ENCODE data around the gene P2RX4. TPM values are rescaled to one million over a fixed set of nuclear protein-coding genes. Genes with fewer than 3 reads are reported as not detected.
"Not testable (repeated sequence)": the region's sequence is repeated elsewhere in the genome, so short reads cannot be mapped to it uniquely, and the experiment has no call there.

P2RX4 gene
- total and polyA plus RNA-seq, 4 donors = 22.3 to 32.0 (median 23.9) TPM

DNA sequence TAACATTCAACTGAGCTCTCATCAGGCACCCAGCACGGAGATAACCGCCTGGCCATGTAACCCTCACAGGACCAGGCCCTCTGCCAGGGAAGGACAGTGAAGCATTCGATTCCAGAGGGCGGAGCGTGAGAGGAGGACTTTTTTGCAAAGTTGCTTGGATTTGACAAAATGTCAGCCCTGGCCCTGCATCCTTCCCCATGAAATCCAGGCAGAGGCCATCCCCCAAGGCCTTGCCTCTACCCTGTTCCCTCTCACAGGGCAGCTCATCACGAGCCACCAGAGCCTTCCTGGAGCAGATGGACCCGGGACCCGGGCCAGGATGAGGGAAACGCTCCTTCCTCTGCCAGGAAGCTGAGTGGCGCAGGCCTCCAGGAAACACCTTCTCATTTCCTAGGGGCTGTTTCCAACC lies 69.6 kb downstream of the P2RX4 start:
- ATAC-seq (ENCODE audit: low FRiP score) (peak; percentile 66), DNase-seq (peak in 1 of 2 donors; percentile 65)
- intact Hi-C loops (cut with DNase I) = no loop called here
- Histone ChIP-seq H3K36me3 (ENCODE audit: control insufficient read depth in 1 of 2, insufficient read depth in 2 of 2, low read length in 1 of 2) (no peaks in the 10 kb centered on the region), H3K27ac (ENCODE audit: low read depth in 1 of 2, low read length in 2 of 2) (no peak overlapping the region), H3K4me1 (ENCODE audit: control insufficient read depth in 1 of 2, insufficient read depth in 2 of 2, low read length in 2 of 2) (no peaks in the 10 kb centered on the region), H3K9me3 (ENCODE audit: control insufficient read depth, low read length) (no peaks in the 10 kb centered on the region), H3K4me3 (ENCODE audit: low read length in 2 of 2) (no peak overlapping the region), H3K27me3 (ENCODE audit: control insufficient read depth in 1 of 2, insufficient read depth in 2 of 2, low read length in 1 of 2) (no peaks in the 10 kb centered on the region)
- WGBS, 2 donors = 33 to 54% methylated on average over 10 of the region's 10 CpGs

DNA sequence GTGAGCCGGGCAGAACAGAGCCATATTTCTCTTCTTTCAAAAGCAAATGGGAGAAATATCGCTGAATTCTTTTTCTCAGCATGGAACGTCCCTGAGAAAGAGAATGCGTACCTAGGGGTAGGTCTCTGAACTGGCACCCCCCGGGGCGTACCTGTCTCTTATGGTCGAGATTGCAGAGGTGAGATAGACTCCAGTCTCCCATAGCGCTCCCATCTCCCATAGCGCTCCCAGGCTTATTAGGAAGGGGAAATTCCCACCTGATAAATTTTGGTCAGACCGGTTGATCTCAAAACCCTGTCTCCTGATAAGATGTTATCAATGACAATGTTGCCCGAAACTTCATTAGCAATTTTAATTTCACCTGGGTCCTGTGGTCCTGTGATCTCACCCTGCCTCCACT lies 70.6 kb downstream of the P2RX4 start:
- H3K27ac ChIP-seq (ENCODE audit: low read depth in 1 of 2, low read length in 2 of 2); H3K9me3 ChIP-seq (ENCODE audit: control insufficient read depth, low read length); H3K36me3 ChIP-seq (ENCODE audit: control insufficient read depth in 1 of 2, insufficient read depth in 2 of 2, low read length in 1 of 2); H3K4me3 ChIP-seq (ENCODE audit: low read length in 2 of 2); intact Hi-C loops (cut with DNase I); H3K4me1 ChIP-seq (ENCODE audit: control insufficient read depth in 1 of 2, insufficient read depth in 2 of 2, low read length in 2 of 2); ATAC-seq (ENCODE audit: low FRiP score); DNase-seq; H3K27me3 ChIP-seq (ENCODE audit: control insufficient read depth in 1 of 2, insufficient read depth in 2 of 2, low read length in 1 of 2): not testable (repeated sequence)
- WGBS, 2 donors = 92 to 93% methylated on average over 10 to 11 of the region's 11 CpGs

DNA sequence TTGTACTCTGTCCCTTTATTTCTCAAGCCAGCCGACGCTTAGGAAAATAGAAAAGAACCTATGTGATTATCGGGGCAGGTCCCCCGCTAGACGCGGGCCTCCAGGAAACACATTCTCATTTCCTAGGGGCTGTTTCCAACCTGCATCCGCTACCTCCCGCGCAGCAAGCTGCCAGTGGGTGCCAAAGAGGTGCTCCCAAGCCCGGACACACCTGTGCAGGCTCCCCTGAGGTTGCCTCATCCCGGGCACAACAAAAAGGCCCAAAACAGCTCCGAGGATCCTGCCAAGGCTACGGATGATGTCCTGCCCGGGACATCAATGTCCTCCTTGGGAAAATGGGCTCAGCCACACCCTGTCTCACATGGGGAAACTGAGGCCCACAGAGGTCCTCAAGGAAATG lies 71.2 kb downstream of the P2RX4 start:
- H3K36me3 ChIP-seq (ENCODE audit: control insufficient read depth in 1 of 2, insufficient read depth in 2 of 2, low read length in 1 of 2); H3K4me1 ChIP-seq (ENCODE audit: control insufficient read depth in 1 of 2, insufficient read depth in 2 of 2, low read length in 2 of 2); H3K27ac ChIP-seq (ENCODE audit: low read depth in 1 of 2, low read length in 2 of 2); H3K4me3 ChIP-seq (ENCODE audit: low read length in 2 of 2); intact Hi-C loops (cut with DNase I); ATAC-seq (ENCODE audit: low FRiP score); H3K27me3 ChIP-seq (ENCODE audit: control insufficient read depth in 1 of 2, insufficient read depth in 2 of 2, low read length in 1 of 2); H3K9me3 ChIP-seq (ENCODE audit: control insufficient read depth, low read length): not testable (repeated sequence)
- peak in 1 of 2 donors; percentile 16 for DNase-seq
- 85 to 90% methylated on average over 14 of the region's 14 CpGs for WGBS, 2 donors

DNA sequence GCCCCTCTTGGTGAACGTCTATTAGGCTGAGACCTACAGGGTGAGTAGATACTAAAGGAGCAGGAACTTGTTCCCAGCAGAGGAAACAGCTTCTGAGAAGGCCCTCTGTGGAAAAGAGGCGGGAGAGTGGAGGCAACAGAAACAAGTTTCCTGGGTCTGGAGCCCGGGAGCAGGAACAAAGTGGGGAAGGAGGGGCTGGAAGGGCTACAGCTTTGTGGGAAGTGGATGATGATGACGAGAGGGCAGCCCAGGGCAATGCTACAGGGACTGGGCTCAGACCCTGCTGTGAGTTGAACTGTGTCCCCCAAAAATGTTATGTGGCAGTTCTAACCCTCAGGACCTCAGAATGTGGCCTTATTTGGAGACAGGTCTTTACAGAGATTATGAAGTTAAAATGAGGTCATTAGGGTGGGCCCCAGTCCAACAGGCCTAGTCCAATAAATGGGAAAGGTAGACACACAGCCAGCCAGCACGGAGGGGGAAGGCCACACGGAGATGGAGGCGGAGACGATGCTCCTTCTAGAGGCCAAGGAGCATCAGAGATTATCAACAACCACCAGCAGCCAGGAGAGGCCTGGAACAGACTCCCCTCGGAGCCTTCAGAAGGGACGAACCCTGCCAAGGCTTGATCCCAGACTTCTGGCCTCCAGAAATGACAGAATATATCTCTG lies 72.3 kb downstream of the P2RX4 start:
- no peak overlapping the region for H3K4me3 ChIP-seq (ENCODE audit: low read length in 2 of 2)
- no peaks in the 10 kb centered on the region for H3K9me3 ChIP-seq (ENCODE audit: control insufficient read depth, low read length)
- H3K36me3 ChIP-seq (ENCODE audit: control insufficient read depth in 1 of 2, insufficient read depth in 2 of 2, low read length in 1 of 2) = no peaks in the 10 kb centered on the region
- WGBS, 2 donors = 15 to 23% methylated on average over 10 of the region's 10 CpGs
- no peaks in the 10 kb centered on the region for H3K27me3 ChIP-seq (ENCODE audit: control insufficient read depth in 1 of 2, insufficient read depth in 2 of 2, low read length in 1 of 2)
- intact Hi-C loops (cut with DNase I) = no loop called here
- H3K27ac ChIP-seq (ENCODE audit: low read depth in 1 of 2, low read length in 2 of 2) = no peak overlapping the region
- DNase-seq (no peak), ATAC-seq (ENCODE audit: low FRiP score) (peak; percentile 44)
- H3K4me1 ChIP-seq (ENCODE audit: control insufficient read depth in 1 of 2, insufficient read depth in 2 of 2, low read length in 2 of 2) = no peaks in the 10 kb centered on the region

DNA sequence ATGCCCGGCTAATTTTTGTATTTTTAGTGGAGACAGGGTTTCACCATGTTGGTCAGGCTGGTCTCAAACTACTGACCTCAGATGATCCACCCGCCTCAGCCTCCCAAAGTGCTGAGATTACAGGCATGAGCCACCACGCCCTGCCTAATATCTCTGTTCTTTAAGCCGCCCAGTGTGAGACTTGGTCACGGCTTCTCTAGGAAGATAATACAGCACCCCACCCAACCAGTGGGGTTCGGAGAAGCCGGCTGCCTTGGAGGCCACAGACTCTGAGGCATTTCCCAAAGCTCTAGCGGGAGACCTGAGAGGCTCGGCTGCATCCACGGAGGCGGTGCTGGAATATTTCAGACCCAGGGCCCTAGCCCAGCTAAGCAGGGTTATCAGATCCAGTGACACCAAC lies 73.0 kb downstream of the P2RX4 start:
- 94 to 95% methylated on average over 11 of the region's 11 CpGs for WGBS, 2 donors
- H3K27ac ChIP-seq (ENCODE audit: low read depth in 1 of 2, low read length in 2 of 2); H3K4me1 ChIP-seq (ENCODE audit: control insufficient read depth in 1 of 2, insufficient read depth in 2 of 2, low read length in 2 of 2): not testable (repeated sequence)

DNA sequence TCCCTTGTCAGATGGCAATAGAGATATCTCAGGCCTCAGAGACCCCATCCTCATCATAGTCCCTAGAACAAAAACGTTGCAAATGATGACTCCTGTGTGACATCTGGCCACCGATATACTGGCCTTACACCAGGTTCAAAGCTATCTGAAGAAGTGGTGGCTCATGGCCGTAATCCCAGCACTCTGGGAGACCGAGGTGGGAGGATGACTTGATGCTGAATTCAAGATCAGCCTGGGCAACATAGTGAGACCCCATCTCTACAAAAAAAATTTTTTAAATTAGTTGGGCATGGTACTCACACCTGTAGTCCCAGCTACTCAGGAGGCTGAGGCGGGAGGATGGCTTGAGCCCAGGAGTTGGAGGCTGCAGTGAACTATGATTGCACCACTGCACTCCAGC lies 73.5 kb downstream of the P2RX4 start:
- no peaks in the 10 kb centered on the region for H3K27me3 ChIP-seq (ENCODE audit: control insufficient read depth in 1 of 2, insufficient read depth in 2 of 2, low read length in 1 of 2)
- ATAC-seq (ENCODE audit: low FRiP score) (no peak), DNase-seq (no peak)
- H3K4me3 ChIP-seq (ENCODE audit: low read length in 2 of 2) = no peak overlapping the region
- H3K27ac ChIP-seq (ENCODE audit: low read depth in 1 of 2, low read length in 2 of 2) = no peak overlapping the region
- H3K4me1 ChIP-seq (ENCODE audit: control insufficient read depth in 1 of 2, insufficient read depth in 2 of 2, low read length in 2 of 2) = no peaks in the 10 kb centered on the region
- no peaks in the 10 kb centered on the region for H3K36me3 ChIP-seq (ENCODE audit: control insufficient read depth in 1 of 2, insufficient read depth in 2 of 2, low read length in 1 of 2)
- intact Hi-C loops (cut with DNase I) = no loop called here
- 90 to 96% methylated on average over 5 of the region's 5 CpGs for WGBS, 2 donors
- H3K9me3 ChIP-seq (ENCODE audit: control insufficient read depth, low read length) = no peaks in the 10 kb centered on the region

More for the DNA sequence above, 73.0 kb downstream of the P2RX4 start:
- intact Hi-C loops (cut with DNase I); DNase-seq; H3K9me3 ChIP-seq (ENCODE audit: control insufficient read depth, low read length); ATAC-seq (ENCODE audit: low FRiP score); H3K27me3 ChIP-seq (ENCODE audit: control insufficient read depth in 1 of 2, insufficient read depth in 2 of 2, low read length in 1 of 2); H3K4me3 ChIP-seq (ENCODE audit: low read length in 2 of 2); H3K36me3 ChIP-seq (ENCODE audit: control insufficient read depth in 1 of 2, insufficient read depth in 2 of 2, low read length in 1 of 2): not testable (repeated sequence)

Other genes with a start within 250 kb of the P2RX4 start
- not detected for gene HNF1A, start 231.6 kb upstream of the P2RX4 start, total RNA-seq
- gene HNF1A, start 231.6 kb upstream of the P2RX4 start, polyA plus RNA-seq = 1 to 10 TPM in 1 of 2 donors, under 1 TPM in 1; 0.18 to 5.4 TPM
- gene C12orf43, start 193.6 kb upstream of the P2RX4 start, total RNA-seq = 10 to 100 TPM; 11.6 to 15.7 TPM
- gene C12orf43, start 193.6 kb upstream of the P2RX4 start, polyA plus RNA-seq = 10 to 100 TPM; 11.3 to 15.4 TPM
- 1 to 10 TPM in 1 of 2 donors, under 1 TPM in 1; 0.96 to 1.7 TPM for gene OASL, start 170.9 kb upstream of the P2RX4 start, total RNA-seq
- gene OASL, start 170.9 kb upstream of the P2RX4 start, polyA plus RNA-seq = 1 to 10 TPM in 1 of 2 donors, under 1 TPM in 1; 0.49 to 3.1 TPM
- gene P2RX7, start 77.3 kb upstream of the P2RX4 start, total RNA-seq = 10 to 100 TPM in 1 of 2 donors, 1 to 10 TPM in 1; 3.9 to 12.8 TPM
- gene P2RX7, start 77.3 kb upstream of the P2RX4 start, polyA plus RNA-seq = 1 to 10 TPM; 2.1 to 4.4 TPM
- gene CAMKK2, start 86.6 kb downstream of the P2RX4 start, total RNA-seq = 10 to 100 TPM; 34.4 to 47.6 TPM
- 10 to 100 TPM; 20.7 to 28.1 TPM for gene CAMKK2, start 86.6 kb downstream of the P2RX4 start, polyA plus RNA-seq
- 100 to 1,000 TPM; 105 to 118 TPM for gene ANAPC5, start 142.3 kb downstream of the P2RX4 start, total RNA-seq
- gene ANAPC5, start 142.3 kb downstream of the P2RX4 start, polyA plus RNA-seq = 100 to 1,000 TPM in 1 of 2 donors, 10 to 100 TPM in 1; 46.5 to 255 TPM
- gene RNF34, start 190.0 kb downstream of the P2RX4 start, total RNA-seq = 10 to 100 TPM; 26.9 to 30.9 TPM
- gene RNF34, start 190.0 kb downstream of the P2RX4 start, polyA plus RNA-seq = 10 to 100 TPM; 15.8 to 15.9 TPM

All from aorta (tissue), 5 donors.